Uterus (tissue), 2 donors: ENCODE measurements around the gene GHRH.

ENCODE experiments used
- POLR2A ChIP-seq, 2 donors: fragments of 450-650 bp; IDR thresholded peaks; one replicate each; pipeline ENCODE4 v1.6.1; 2016; ENCODE audit warnings: antibody characterized with exemption in 2 of 2, mild to moderate bottlenecking in 1 of 2, moderate library complexity in 1 of 2
- TF ChIP-seq, protein P1 (sequence below), 4 experiments: fragments of 200-600 bp in 2 of 4; fragments of 450-650 bp in 2 of 4; sonication (generic) in 2 of 4; IDR thresholded peaks; one replicate each; pipeline ENCODE4 v1.5.1; 2016 to 2019; ENCODE audit warnings: antibody characterized with exemption in 4 of 4, mild to moderate bottlenecking in 2 of 4, moderate library complexity in 1 of 4

DNA sequence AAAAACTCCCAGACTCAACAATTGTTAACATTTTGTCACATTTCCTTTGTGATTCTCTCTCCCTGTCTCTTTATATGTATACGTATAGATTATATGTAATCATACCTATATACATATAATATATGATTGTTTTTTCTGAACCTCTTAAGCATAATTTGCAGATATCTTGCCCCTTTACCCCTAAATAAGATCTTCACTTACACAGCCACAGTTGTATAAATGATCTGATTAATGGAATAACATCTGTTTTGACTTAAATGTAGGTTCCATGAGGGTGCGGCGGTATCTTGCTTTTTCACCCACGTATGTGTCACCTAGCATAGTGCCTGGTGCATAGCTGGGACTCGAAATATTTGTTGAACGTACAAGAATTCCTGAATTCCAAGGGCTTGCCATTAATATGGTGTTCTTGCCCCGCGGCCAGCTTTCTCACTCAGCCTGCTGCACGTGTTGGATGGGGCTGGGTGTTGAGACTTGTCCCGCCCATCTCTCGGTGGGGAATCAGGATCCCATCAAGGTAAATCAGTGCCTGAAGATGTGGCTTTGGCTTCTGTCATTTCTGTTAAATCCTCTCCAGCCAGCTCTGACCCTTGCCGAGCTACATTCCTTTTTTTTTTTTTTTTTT, 17.5 kb upstream of the GHRH start:
- TF ChIP-seq, protein P1, sequence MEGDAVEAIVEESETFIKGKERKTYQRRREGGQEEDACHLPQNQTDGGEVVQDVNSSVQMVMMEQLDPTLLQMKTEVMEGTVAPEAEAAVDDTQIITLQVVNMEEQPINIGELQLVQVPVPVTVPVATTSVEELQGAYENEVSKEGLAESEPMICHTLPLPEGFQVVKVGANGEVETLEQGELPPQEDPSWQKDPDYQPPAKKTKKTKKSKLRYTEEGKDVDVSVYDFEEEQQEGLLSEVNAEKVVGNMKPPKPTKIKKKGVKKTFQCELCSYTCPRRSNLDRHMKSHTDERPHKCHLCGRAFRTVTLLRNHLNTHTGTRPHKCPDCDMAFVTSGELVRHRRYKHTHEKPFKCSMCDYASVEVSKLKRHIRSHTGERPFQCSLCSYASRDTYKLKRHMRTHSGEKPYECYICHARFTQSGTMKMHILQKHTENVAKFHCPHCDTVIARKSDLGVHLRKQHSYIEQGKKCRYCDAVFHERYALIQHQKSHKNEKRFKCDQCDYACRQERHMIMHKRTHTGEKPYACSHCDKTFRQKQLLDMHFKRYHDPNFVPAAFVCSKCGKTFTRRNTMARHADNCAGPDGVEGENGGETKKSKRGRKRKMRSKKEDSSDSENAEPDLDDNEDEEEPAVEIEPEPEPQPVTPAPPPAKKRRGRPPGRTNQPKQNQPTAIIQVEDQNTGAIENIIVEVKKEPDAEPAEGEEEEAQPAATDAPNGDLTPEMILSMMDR (IDR thresholded peaks at IDR 0.05): no peak
- TF ChIP-seq POLR2A (IDR thresholded peaks at IDR 0.05): no peak
